Measurements from ENCODE around the gene INPP5D. TPM values are rescaled to one million over a fixed set of nuclear protein-coding genes. Genes with fewer than 3 reads are reported as not detected.

INPP5D gene
- total and polyA plus RNA-seq, 4 donors = 2.9 to 18.8 (median 6.6) TPM

- H3K4me1 ChIP-seq (ENCODE audit: control insufficient read depth in 4 of 4, insufficient read depth in 4 of 4, low read length in 3 of 4) = no peaks in the 10 kb centered on the region
- no peaks in the 10 kb centered on the region for H3K36me3 ChIP-seq (ENCODE audit: control insufficient read depth in 4 of 4, insufficient read depth in 3 of 4, low read depth in 1 of 4, low read length in 3 of 4)
- H3K27me3 ChIP-seq (ENCODE audit: control insufficient read depth in 4 of 4, insufficient read depth in 4 of 4, low read length in 3 of 4) = no peaks in the 10 kb centered on the region
- no peak overlapping the region for H3K9ac ChIP-seq (ENCODE audit: low read depth in 1 of 2, low read length in 2 of 2)
- WGBS = 92% methylated on average over 27 of the region's 27 CpGs
- no peak overlapping the region for H3K27ac ChIP-seq (ENCODE audit: low read depth in 1 of 2, low read length in 2 of 2)
- no peaks in the 10 kb centered on the region for H3K9me3 ChIP-seq (ENCODE audit: control insufficient read depth in 4 of 4, low read length in 3 of 4)
- DNase-seq (ENCODE audit: low spot score) = no peak
- no peak overlapping the region for H3K4me3 ChIP-seq (ENCODE audit: low read depth in 1 of 3, low read length in 3 of 3)
- TF ChIP-seq NR2F2 (IDR thresholded peaks at IDR 0.05) (no peak), GABPA (IDR thresholded peaks at IDR 0.05 in 1 of 2, conservative IDR thresholded peaks at IDR 0.05 in 1 of 2) (no peak), FOXA2 (IDR thresholded peaks at IDR 0.05) (no peak)
Measured at GRCh38 chr2:233031556-233032500, 28.3 kb upstream of the INPP5D start.

GRCh38 chr2:233032551-233033320 lies 27.4 kb upstream of the INPP5D start, which contains the start of gene NEU2:
TSS of gene NEU2 (plus strand) at chr2:233032672. CDS start at chr2:233032672, 0 bp downstream.
- H3K27ac ChIP-seq (ENCODE audit: low read depth in 1 of 2, low read length in 2 of 2) = no peak within 1 kb of the TSS
- no peak within 1 kb of the TSS for H3K4me3 ChIP-seq (ENCODE audit: low read depth in 1 of 3, low read length in 3 of 3)
- no peak for DNase-seq (ENCODE audit: low spot score)
- H3K36me3 ChIP-seq (ENCODE audit: control insufficient read depth in 4 of 4, insufficient read depth in 3 of 4, low read depth in 1 of 4, low read length in 3 of 4) = no peaks in the 10 kb centered on the region
- TF ChIP-seq ZBTB33 (IDR thresholded peaks at IDR 0.05) (no peak), NR2F2 (IDR thresholded peaks at IDR 0.05) (no peak), FOXA1 (IDR thresholded peaks at IDR 0.05) (no peak), JUND (IDR thresholded peaks at IDR 0.05) (no peak), ATF3 (IDR thresholded peaks at IDR 0.05) (no peak), EGR1 (IDR thresholded peaks at IDR 0.05; ENCODE audit: low read depth in 2 of 2) (no peak), TAF1 (conservative IDR thresholded peaks at IDR 0.05) (no peak), MAX (IDR thresholded peaks at IDR 0.05) (no peak), HNF4G (IDR thresholded peaks at IDR 0.05) (no peak), SP1 (IDR thresholded peaks at IDR 0.05) (no peak), RXRA (IDR thresholded peaks at IDR 0.05) (no peak), REST (IDR thresholded peaks at IDR 0.05) (no peak), FOXA2 (IDR thresholded peaks at IDR 0.05) (no peak), GABPA (IDR thresholded peaks at IDR 0.05 in 1 of 2, conservative IDR thresholded peaks at IDR 0.05 in 1 of 2) (no peak), HNF4A (conservative IDR thresholded peaks at IDR 0.05) (no peak), YY1 (IDR thresholded peaks at IDR 0.05) (no peak), RAD21 (IDR thresholded peaks at IDR 0.05) (no peak), CTCF (IDR thresholded peaks at IDR 0.05; ENCODE audit: low read depth, low read length, missing input control) (no peak)
- no peak within 1 kb of the TSS for H3K9ac ChIP-seq (ENCODE audit: low read depth in 1 of 2, low read length in 2 of 2)
- H3K4me1 ChIP-seq (ENCODE audit: control insufficient read depth in 4 of 4, insufficient read depth in 4 of 4, low read length in 3 of 4) = no peaks in the 10 kb centered on the region
- no peaks in the 10 kb centered on the region for H3K9me3 ChIP-seq (ENCODE audit: control insufficient read depth in 4 of 4, low read length in 3 of 4)
- no peaks in the 10 kb centered on the region for H3K27me3 ChIP-seq (ENCODE audit: control insufficient read depth in 4 of 4, insufficient read depth in 4 of 4, low read length in 3 of 4)
- WGBS = 92% methylated on average over 13 of the region's 13 CpGs

Measured in liver (tissue), 9 donors.